Stimulated activated CD8-positive, alpha-beta memory T cell treated with anti-CD3 and anti-CD28 coated beads, Interleukin-4, amount 100 ng/mL, for 1 hour (primary cell): ENCODE results near the gene CNOT10.
"Not testable (repeated sequence)": the region's sequence is repeated elsewhere in the genome, so short reads cannot be mapped to it uniquely, and the experiment has no call there.

ENCODE experiments used
- DNase-seq, 2 donors: peaks; one replicate each; pipeline ENCODE4 v3.0.0-alpha.2; 2020; ENCODE audit warnings: low read depth in 2 of 2, low spot score in 1 of 2

CNOT10 gene

DNA sequence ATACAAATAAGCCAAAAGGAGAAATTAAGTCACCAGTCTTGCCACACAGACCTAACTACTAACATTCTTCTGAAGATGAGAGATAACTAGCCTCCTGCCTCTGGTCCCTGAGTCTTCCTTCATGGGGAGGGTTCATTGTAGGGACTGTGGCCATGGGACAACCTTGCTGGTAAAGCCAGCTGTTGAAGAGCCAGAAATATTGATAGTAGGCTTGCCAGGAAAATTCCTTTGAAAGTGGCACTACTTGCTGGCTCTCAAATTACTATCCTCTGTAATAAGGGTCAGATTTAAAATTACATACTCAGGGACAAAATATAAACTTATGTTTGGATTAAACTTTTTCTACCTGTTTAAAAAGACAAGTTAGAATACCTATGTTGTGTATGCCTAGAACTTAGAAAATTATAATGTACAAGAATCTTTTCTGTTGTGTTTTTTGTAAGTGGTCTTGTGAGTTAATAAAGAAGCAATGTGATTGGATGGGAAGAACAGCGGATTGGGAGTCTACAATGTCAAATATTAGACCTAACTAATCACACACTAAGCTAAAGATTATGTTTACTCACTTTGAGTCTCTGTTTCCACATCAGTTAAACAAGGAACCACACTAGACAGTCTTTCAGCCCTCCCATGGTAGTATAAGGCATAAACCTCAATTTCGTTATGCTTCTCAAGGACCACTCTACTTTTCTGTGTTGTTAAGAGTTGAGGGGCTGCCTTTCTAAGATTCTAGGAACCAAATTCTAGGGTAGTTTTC, 72.8 kb downstream of the CNOT10 start:
- no peak for DNase-seq

DNA sequence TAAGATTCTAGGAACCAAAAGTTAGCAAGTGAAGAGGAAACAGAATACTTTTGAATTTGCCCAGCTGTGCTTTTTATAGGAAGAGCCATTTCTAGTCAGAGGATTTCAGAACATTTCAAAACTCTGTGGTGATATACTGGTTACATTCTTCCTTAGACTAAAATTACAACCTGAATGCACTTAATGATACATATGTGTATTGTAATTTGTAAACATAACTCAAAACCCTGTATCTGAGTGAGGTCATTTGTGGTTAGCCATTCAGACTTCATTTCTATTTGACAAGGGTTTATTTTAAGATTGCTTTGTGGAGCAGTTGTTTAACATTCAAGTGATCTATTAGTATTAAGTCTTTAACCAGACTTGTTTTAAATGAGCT, 73.4 kb downstream of the CNOT10 start:
- no peak for DNase-seq

- no peak for DNase-seq
Observed at GRCh38 chr3:32759342-32759741, 74.4 kb downstream of the CNOT10 start.

DNA sequence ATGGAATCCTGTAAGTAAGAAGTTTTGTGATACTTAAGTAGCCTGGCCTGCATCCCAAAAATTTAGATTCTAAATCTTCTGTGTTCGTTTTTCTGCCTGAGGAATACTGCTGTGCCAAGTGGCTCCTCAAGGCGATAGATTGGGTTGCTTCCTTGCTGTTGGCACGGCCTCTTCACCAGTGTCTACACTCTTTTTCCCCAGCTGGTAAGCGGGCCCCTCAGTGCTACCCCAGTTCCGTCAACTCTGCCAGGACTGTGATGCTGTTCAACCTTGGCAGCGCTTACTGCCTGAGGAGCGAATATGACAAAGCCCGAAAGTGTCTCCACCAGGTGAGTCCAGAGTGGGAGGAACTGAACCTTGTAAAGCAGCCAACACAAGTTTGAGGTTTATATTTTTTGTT, 79.5 kb downstream of the CNOT10 start:
- DNase-seq: no peak

- no peak for DNase-seq
Observed at GRCh38 chr3:32778389-32778788, 93.4 kb downstream of the CNOT10 start.

DNA sequence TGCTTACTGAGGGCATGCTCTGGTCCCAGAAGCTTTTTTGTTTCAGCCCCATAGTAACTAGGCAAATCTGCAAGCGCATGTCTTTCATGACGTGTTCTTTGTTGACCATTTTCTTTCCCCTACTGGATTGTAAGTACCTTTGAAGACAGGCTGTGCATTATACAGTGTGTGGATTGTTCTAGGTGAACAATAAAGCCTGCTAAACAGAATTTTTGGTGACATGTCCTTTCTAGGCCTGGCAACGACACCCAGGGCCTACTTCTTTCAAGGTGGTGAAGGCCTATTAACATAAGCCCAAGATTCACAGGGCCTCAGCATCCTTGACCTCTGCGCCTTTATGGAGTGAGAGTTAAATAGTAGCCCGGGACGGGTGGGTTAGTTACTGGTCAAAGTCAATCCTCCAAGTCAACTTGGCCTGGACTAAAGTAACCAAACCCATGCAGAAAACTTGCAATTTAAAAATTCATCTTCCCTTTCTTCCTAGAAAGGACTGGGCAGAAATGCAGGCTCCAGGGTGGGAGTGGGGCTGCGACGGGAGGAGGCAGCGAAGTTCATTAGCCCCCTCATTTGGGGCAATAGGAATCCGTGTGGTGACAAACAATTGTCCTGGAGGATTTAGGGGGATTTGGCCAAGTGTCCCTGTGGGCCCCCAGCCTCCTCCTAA, 95.2 kb downstream of the CNOT10 start:
- DNase-seq: no peak

DNA sequence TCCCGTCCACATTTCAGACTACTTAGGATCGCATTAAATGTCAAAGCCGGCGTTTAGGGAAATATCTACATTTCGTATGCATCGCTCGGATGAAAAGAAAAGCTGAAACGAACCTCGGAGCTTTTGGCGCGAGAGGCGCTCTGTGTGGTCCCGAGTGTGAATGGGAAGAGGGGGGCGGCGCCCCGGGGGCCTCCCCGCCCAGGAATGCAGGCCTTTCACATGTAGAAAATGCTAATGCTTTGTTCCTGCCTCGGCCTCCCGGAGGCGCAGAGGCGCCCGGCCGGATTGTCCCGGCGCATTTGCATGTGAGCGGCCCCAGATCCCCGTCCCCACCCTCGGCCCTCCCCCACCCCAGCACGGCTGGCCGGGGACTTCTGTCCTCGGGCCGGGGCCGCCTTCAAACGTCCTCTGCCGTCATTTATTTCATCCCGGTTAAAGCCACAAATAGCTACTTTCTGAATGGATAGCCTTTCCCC, 95.8 kb downstream of the CNOT10 start:
- DNase-seq: no peak

DNA sequence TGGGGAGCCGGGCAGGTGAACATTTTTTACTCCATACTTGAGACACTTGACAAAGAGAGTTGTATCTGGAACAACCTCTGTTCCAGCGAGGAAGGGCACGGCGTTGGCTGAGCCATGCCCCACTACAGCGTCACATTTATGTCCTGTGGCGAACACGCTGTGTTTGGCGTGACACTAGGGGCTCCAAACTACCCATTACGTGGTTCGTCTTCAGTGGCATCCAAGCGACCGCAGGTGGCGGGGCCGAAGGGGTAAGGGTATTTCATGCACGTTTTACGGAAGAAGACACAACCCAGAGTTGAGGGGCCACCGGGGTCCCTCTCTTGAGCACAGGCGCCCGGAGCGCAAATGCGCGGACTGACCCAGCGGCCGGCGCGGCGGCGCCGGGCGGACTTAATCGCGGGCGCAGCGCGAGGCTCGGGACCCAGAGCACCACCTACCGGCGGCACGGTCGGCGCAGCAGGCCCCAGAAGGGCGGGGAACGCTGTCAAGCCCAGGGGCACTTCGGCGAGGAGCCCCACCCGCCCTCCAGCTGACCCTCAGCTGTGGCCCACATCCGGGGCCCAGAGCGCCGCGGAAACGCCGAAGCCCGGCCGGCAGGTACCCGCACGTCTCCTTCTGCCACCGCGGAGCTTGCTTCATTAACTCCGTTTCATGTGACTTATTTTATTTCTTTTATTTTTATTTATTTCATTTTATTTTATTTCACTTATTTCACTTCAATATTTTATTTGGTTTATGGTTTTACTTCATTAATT, 96.4 kb downstream of the CNOT10 start:
- DNase-seq: peak; percentile 4 to 21

GRCh38 chr3:32781969-32782270, 96.9 kb downstream of the CNOT10 start:
- DNase-seq: not testable (repeated sequence)

- DNase-seq: no peak
Observed at GRCh38 chr3:32782407-32782806, 97.4 kb downstream of the CNOT10 start.

DNA sequence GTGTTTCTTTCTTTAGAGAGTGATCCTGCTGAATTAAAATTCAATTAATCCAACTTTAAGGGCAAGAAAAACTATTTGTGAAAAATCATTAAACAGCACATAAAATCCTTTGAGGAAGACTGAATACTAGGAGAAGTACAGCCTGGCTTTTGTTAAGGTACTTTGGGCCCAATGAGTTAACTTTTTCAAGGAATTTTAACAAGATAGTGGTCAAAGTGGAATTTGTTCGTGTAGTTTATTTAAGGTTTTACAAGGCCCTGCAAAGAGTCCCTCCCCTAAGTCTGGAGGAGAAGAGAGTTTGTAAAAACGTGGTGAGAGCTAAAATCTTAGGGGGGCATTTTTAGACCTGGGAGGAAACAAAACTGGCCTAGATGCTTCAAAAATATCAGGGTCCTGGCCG, 106.8 kb downstream of the CNOT10 start:
- no peak for DNase-seq

- no peak for DNase-seq
Observed at GRCh38 chr3:32794487-32795308, 109.7 kb downstream of the CNOT10 start.

DNA sequence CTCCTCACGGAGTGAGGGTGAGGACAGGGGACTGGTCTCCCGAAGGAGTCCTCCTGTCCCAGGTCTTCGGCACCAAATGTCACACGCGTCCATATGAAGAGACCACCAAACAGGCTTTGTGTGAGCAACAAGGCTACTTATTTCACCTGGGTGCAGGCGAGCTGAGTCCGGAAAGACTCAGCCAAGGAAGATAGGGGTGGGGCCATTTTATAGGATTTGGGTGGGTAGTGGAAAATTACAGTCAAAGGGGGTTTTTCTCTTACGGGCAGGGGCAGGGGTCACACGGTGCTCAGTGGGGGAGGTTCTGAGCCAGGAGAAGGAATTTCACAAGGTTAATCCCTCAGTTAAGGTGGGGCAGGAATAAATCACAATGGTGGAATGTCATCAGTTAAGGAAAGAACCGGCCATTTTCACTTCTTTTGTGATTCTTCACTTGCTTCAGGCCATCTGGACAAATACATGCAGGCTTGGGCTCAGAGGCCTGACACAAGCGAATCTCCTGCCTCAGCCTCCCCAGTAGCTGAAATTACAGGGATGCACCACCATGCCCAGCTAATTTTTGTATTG, 111.5 kb downstream of the CNOT10 start:
- not testable (repeated sequence) for DNase-seq

- DNase-seq: no peak
Observed at GRCh38 chr3:32797776-32798175, 112.8 kb downstream of the CNOT10 start.

GRCh38 chr3:32801440-32801839, 116.5 kb downstream of the CNOT10 start:
- DNase-seq: not testable (repeated sequence)

GRCh38 chr3:32813180-32813579, 128.2 kb downstream of the CNOT10 start:
- DNase-seq: no peak

- DNase-seq: no peak
Observed at GRCh38 chr3:32814361-32814760, 129.4 kb downstream of the CNOT10 start.

GRCh38 chr3:32815841-32816438, 131.0 kb downstream of the CNOT10 start:
- no peak for DNase-seq

DNA sequence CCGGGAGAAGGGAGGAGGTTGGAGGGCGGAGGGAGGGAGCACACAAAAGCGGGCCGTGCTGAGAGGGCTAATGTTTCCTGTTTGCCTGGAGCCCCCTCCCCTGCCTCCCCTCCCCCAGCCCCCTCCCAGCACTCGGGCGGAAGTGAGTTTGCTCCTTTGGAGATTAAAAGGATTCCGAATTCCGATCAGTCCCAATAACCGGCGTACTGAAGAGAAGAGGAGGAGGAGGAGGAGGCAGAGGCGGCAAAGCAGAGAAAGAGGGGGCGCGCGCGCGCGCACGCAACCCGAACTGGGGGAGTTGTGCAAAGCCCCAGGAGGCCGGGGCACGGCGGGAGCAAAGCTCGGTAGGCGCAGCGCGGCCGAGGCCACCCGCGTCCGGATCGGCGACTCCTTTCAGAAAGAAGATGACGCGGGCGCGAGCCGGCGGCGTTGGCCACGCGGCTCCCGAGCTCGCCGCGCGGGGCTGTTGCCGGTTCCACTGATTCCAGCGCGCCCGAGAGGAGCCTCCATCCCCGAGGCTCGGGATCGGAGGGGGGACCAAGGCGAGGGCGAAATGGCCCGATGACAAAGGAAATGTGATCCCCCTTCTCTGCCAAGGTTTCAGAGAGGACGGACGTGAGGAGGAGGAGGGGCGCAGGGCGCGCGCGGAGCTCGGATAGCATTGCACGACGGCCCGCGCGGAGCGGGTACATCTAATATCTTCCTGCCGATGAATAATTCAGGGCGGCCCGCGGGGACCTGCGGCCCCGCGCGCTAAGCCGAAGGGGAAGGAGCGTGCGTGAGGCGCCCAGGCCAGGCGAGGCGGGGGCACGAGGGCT, 131.7 kb downstream of the CNOT10 start:
- no peak for DNase-seq

DNA sequence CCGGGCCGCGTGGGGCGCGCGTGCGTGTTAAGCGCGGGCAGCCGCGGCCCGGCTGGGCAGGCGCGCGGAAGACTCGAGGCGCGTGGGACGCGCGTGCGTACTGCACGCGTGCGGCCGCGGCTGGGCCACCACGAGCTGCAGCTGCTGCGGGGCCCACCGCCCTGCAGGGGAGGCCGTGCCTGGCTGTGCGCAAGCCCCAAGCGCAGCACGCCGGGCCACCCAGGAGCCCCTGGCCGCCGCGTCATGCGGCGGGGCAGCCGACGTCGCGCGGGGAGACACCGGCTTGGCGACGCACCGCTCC, 132.2 kb downstream of the CNOT10 start:
- no peak for DNase-seq
